Mesenchymal stem cell (in vitro differentiated cells and primary cell): ENCODE measurements around the gene KRT83.

Source experiments
- DNase-seq: peaks from one replicate; pipeline ENCODE4 v3.0.0-alpha.2; 2013
- H2AFZ ChIP-seq: one replicate; pipeline ENCODE4 v1.6.1; 2013; ENCODE audit warnings: low read depth, mild to moderate bottlenecking, control low read depth, inconsistent platforms, low read length, moderate library complexity
- H2AK5ac ChIP-seq: 2 replicates; pipeline ENCODE4 v1.6.1; 2013; ENCODE audit warnings: low read length, moderate library complexity, mild to moderate bottlenecking, inconsistent platforms; ENCODE audit not compliant: severe bottlenecking
- H2BK120ac ChIP-seq: one replicate; pipeline ENCODE4 v1.6.1; 2013; ENCODE audit warnings: low read depth, mild to moderate bottlenecking, inconsistent platforms, low read length, moderate library complexity
- H2BK12ac ChIP-seq, 2 experiments: one replicate each; pipeline ENCODE4 v1.6.1; 2013; ENCODE audit warnings: inconsistent platforms in 2 of 2, low read length in 2 of 2, mild to moderate bottlenecking in 2 of 2, moderate library complexity in 2 of 2, control low read depth in 1 of 2
- H2BK15ac ChIP-seq: one replicate; pipeline ENCODE4 v1.6.1; 2013; ENCODE audit warnings: mild to moderate bottlenecking, low read depth, inconsistent platforms; ENCODE audit not compliant: poor library complexity, severe bottlenecking
- H2BK5ac ChIP-seq: 2 replicates; pipeline ENCODE4 v1.6.1; 2013; ENCODE audit warnings: low read depth, mild to moderate bottlenecking, low read length, control low read depth, inconsistent platforms; ENCODE audit not compliant: poor library complexity, severe bottlenecking
- H3K14ac ChIP-seq, 2 experiments: one replicate each; pipeline ENCODE4 v1.6.1; 2013; ENCODE audit warnings: inconsistent platforms in 2 of 2, low read length in 2 of 2, control low read depth in 1 of 2, mild to moderate bottlenecking in 1 of 2, moderate library complexity in 1 of 2
- H3K18ac ChIP-seq, 2 experiments: one replicate each; pipeline ENCODE4 v1.6.1; 2013; ENCODE audit warnings: inconsistent platforms in 2 of 2, low read length in 2 of 2, control low read depth in 1 of 2, low read depth in 1 of 2, mild to moderate bottlenecking in 1 of 2
- H3K23ac ChIP-seq, 2 experiments: one replicate each; pipeline ENCODE4 v1.6.1; 2013; ENCODE audit warnings: inconsistent platforms in 2 of 2, low read length in 2 of 2, mild to moderate bottlenecking in 2 of 2, moderate library complexity in 2 of 2, control low read depth in 1 of 2
- H3K27ac ChIP-seq: 2 replicates; pipeline ENCODE4 v1.5.1; 2013; ENCODE audit warnings: mild to moderate bottlenecking, moderate library complexity, low read length, control low read depth, inconsistent platforms; ENCODE audit not compliant: poor library complexity, severe bottlenecking
- H3K27me3 ChIP-seq, 2 experiments: 2 replicates each; pipeline versions ENCODE4 v1.6.1 to v1.7.0; 2013; ENCODE audit warnings: low read length in 2 of 2, mild to moderate bottlenecking in 2 of 2, moderate library complexity in 2 of 2, control low read depth in 1 of 2, inconsistent platforms in 1 of 2; ENCODE audit not compliant: control insufficient read depth in 1 of 2, insufficient read depth in 1 of 2
- H3K36me3 ChIP-seq, 2 experiments: 2 replicates each; pipeline versions ENCODE4 v1.6.1 to v1.7.0; 2013; ENCODE audit warnings: low read length in 2 of 2, control low read depth in 1 of 2, inconsistent platforms in 1 of 2, low read depth in 1 of 2, mild to moderate bottlenecking in 1 of 2; ENCODE audit not compliant: insufficient read depth in 2 of 2, control insufficient read depth in 1 of 2
- H3K4ac ChIP-seq, 2 experiments: one replicate each; pipeline ENCODE4 v1.6.1; 2013; ENCODE audit warnings: inconsistent platforms in 2 of 2, low read length in 2 of 2, mild to moderate bottlenecking in 2 of 2, moderate library complexity in 2 of 2, control low read depth in 1 of 2, low read depth in 1 of 2
- H3K4me1 ChIP-seq: 2 replicates; pipeline ENCODE4 v1.6.1; 2013; ENCODE audit warnings: low read depth, low read length, control low read depth; ENCODE audit not compliant: control insufficient read depth, insufficient read depth
- H3K4me2 ChIP-seq: 2 replicates; pipeline ENCODE4 v1.6.1; 2013; ENCODE audit warnings: low read length, mild to moderate bottlenecking, inconsistent platforms; ENCODE audit not compliant: poor library complexity, severe bottlenecking
- H3K4me3 ChIP-seq, 2 experiments: 2 replicates each; pipeline versions ENCODE4 v1.5.1 to v1.7.0; 2013; ENCODE audit warnings: low read length in 2 of 2, mild to moderate bottlenecking in 2 of 2, control low read depth in 1 of 2, low read depth in 1 of 2; ENCODE audit not compliant: insufficient read depth in 1 of 2
- H3K79me1 ChIP-seq: replicated peaks from 2 replicates; pipeline ENCODE4 v1.6.1; 2013; ENCODE audit warnings: mild to moderate bottlenecking, control low read depth, low read length, inconsistent platforms; ENCODE audit not compliant: poor library complexity, severe bottlenecking
- H3K9ac ChIP-seq: 2 replicates; pipeline ENCODE4 v1.7.0; 2013; ENCODE audit warnings: mild to moderate bottlenecking, low read length, moderate library complexity
- H3K9me3 ChIP-seq: 2 replicates; pipeline ENCODE4 v1.7.0; 2013; ENCODE audit warnings: mild to moderate bottlenecking, low read length; ENCODE audit not compliant: control insufficient read depth
- H4K8ac ChIP-seq: one replicate; pipeline ENCODE4 v1.6.1; 2013; ENCODE audit warnings: inconsistent platforms, mild to moderate bottlenecking, low read length, moderate library complexity
- H4K91ac ChIP-seq: one replicate; pipeline ENCODE4 v1.6.1; 2013; ENCODE audit warnings: mild to moderate bottlenecking, low read length, inconsistent platforms
- WGBS: methylation state at CpG from one replicate; pipeline ENCODE4 v1.1.7; 2013; ENCODE audit warnings: mixed read lengths; 5-methylcytosine and 5-hydroxymethylcytosine counted together

Gene KRT83

GRCh38 chr12:52331833-52332232 lies 10.6 kb upstream of the KRT83 start:
- Histone ChIP-seq H3K36me3 (no peaks in the 10 kb centered on the region), H3K79me1 (no peaks in the 10 kb centered on the region), H3K4me2 (no peak overlapping the region), H2BK120ac (no peak overlapping the region), H3K18ac (no peak overlapping the region), H3K9ac (no peak overlapping the region), H3K4me3 (no peak overlapping the region), H2BK15ac (no peak overlapping the region), H2AFZ (no peak overlapping the region), H3K14ac (no peak overlapping the region), H2AK5ac (no peak overlapping the region), H3K4ac (no peak overlapping the region), H3K27me3 (peaks cover 38 to 72% of the 10 kb centered on the region in 2 experiments), H3K27ac (no peak overlapping the region), H3K9me3 (peaks cover 13% of the 10 kb centered on the region), H2BK5ac (no peak overlapping the region), H3K4me1 (no peaks in the 10 kb centered on the region), H4K91ac (no peak overlapping the region), H4K8ac (no peak overlapping the region), H2BK12ac (no peak overlapping the region), H3K23ac (no peak overlapping the region)
- DNase-seq = no peak
- 77% methylated on average over 3 of the region's 3 CpGs for WGBS

GRCh38 chr12:52331039-52331438 lies 9.8 kb upstream of the KRT83 start:
- no peaks in the 10 kb centered on the region for H3K4me1 ChIP-seq
- H3K27ac ChIP-seq = no peak overlapping the region
- WGBS = 5% methylated on average over 1 of the region's 1 CpG
- no peak overlapping the region for H3K23ac ChIP-seq
- H3K9ac ChIP-seq = no peak overlapping the region
- no peaks in the 10 kb centered on the region for H3K79me1 ChIP-seq
- H2AFZ ChIP-seq = no peak overlapping the region
- no peak overlapping the region for H3K4ac ChIP-seq
- H2AK5ac ChIP-seq = no peak overlapping the region
- H2BK120ac ChIP-seq = no peak overlapping the region
- H2BK15ac ChIP-seq = no peak overlapping the region
- peaks cover 38 to 74% of the 10 kb centered on the region in 2 experiments for H3K27me3 ChIP-seq
- H3K9me3 ChIP-seq = peaks cover 13% of the 10 kb centered on the region
- no peak overlapping the region for H3K14ac ChIP-seq
- no peak overlapping the region for H2BK5ac ChIP-seq
- no peak overlapping the region for H3K4me3 ChIP-seq
- H4K91ac ChIP-seq = no peak overlapping the region
- no peak overlapping the region for H3K4me2 ChIP-seq
- no peak for DNase-seq
- H2BK12ac ChIP-seq = no peak overlapping the region
- H3K18ac ChIP-seq = no peak overlapping the region
- no peak overlapping the region for H4K8ac ChIP-seq
- H3K36me3 ChIP-seq = no peaks in the 10 kb centered on the region

GRCh38 chr12:52327830-52328500 lies 6.8 kb upstream of the KRT83 start:
- Histone ChIP-seq H3K9ac (no peak overlapping the region), H3K18ac (no peak overlapping the region), H3K23ac (no peak overlapping the region), H3K9me3 (no peaks in the 10 kb centered on the region), H2AFZ (no peak overlapping the region), H3K14ac (no peak overlapping the region), H2BK120ac (no peak overlapping the region), H3K4me1 (no peaks in the 10 kb centered on the region), H2BK15ac (no peak overlapping the region), H2BK5ac (no peak overlapping the region), H3K36me3 (no peaks in the 10 kb centered on the region), H3K27me3 (peaks cover 49 to 87% of the 10 kb centered on the region in 2 experiments), H3K79me1 (no peaks in the 10 kb centered on the region), H4K8ac (no peak overlapping the region), H3K4ac (no peak overlapping the region), H3K4me3 (no peak overlapping the region), H3K4me2 (no peak overlapping the region), H2AK5ac (no peak overlapping the region), H2BK12ac (no peak overlapping the region), H4K91ac (no peak overlapping the region), H3K27ac (no peak overlapping the region)
- no peak for DNase-seq
- WGBS = 78% methylated on average over 9 of the region's 10 CpGs

GRCh38 chr12:52327052-52327829 lies 6.0 kb upstream of the KRT83 start:
- Histone ChIP-seq H3K36me3 (no peaks in the 10 kb centered on the region), H2AFZ (no peak overlapping the region), H4K91ac (no peak overlapping the region), H3K79me1 (no peaks in the 10 kb centered on the region), H3K4me3 (no peak overlapping the region), H4K8ac (no peak overlapping the region), H2BK15ac (no peak overlapping the region), H2AK5ac (no peak overlapping the region), H3K27ac (no peak overlapping the region), H2BK120ac (no peak overlapping the region), H3K18ac (no peak overlapping the region), H3K23ac (no peak overlapping the region), H3K4ac (no peak overlapping the region), H2BK5ac (no peak overlapping the region), H3K27me3 (peaks cover 53 to 87% of the 10 kb centered on the region in 2 experiments), H3K9ac (no peak overlapping the region), H2BK12ac (no peak overlapping the region), H3K14ac (no peak overlapping the region), H3K4me1 (no peaks in the 10 kb centered on the region), H3K9me3 (no peaks in the 10 kb centered on the region), H3K4me2 (no peak overlapping the region)
- WGBS = 39% methylated on average over 9 of the region's 11 CpGs
- peak; percentile 86 for DNase-seq
